HG02763 (cell line): ENCODE data around the gene NANOS2.

Experiments
- ATAC-seq: cut with Tn5 transposase; IDR thresholded peaks from one replicate; pipeline ENCODE4 v1.9.1; 2021; ENCODE audit warnings: mild to moderate bottlenecking, moderate library complexity; ENCODE audit not compliant: unreplicated experiment

Gene NANOS2

GRCh38 chr19:45929247-45929646, 14.7 kb upstream of the NANOS2 start:
- no peak for ATAC-seq

- peak; percentile 78 for ATAC-seq
These were observed 13.1 kb upstream of the NANOS2 start for GRCh38 chr19:45927565-45928261.

- no peak for ATAC-seq
These were observed 10.4 kb upstream of the NANOS2 start for GRCh38 chr19:45924891-45925447.

- ATAC-seq = no peak
These were observed 7.7 kb upstream of the NANOS2 start for GRCh38 chr19:45922281-45922680.

- ATAC-seq = no peak
These were observed 5.9 kb upstream of the NANOS2 start for GRCh38 chr19:45920458-45920857.

GRCh38 chr19:45919678-45920077, 5.1 kb upstream of the NANOS2 start:
- ATAC-seq = no peak

DNA sequence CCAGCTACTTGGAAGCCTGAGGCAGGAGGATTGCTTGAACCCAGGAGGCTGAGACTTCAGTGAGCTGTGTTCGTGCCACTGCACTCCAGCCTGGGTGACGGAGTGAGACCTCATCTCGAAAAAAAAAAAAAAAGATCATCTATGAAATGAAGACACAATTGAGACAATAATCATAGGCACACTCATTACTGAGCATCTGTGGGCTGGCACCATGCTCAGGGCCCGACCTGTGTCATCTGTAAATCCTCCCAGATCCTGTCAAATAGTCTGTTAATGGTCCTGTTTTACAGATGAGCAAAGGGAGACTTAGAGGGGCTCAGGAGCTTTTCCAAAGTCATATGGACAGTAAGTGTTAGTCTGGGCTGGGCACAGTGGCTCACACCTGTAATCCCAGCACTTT, 4.1 kb upstream of the NANOS2 start:
- ATAC-seq = no peak

GRCh38 chr19:45917421-45918091, 3.0 kb upstream of the NANOS2 start:
- no peak for ATAC-seq

DNA sequence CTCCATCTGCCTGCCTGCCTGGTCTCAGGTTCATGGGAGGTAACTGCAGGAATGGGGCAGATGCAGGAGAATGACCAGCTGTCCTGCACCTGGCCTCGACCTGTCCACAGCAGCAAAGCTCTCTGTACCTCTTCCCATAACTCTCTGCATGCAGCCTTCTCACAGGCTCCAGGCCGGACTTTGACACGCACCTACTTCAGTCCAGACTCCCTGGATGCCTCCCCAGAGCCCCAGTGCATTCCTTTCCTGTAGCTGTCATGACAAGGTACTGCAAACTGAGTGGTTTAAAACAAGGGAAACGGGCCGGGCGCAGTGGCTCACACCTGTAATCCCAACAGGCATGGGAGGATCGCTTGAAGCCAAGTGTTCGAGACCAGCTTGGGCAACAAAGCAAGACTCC, 3.3 kb downstream of the NANOS2 start:
- ATAC-seq = no peak

GRCh38 chr19:45908956-45909355, 5.6 kb downstream of the NANOS2 start:
- ATAC-seq = no peak

GRCh38 chr19:45906221-45906620, 8.4 kb downstream of the NANOS2 start:
- no peak for ATAC-seq

DNA sequence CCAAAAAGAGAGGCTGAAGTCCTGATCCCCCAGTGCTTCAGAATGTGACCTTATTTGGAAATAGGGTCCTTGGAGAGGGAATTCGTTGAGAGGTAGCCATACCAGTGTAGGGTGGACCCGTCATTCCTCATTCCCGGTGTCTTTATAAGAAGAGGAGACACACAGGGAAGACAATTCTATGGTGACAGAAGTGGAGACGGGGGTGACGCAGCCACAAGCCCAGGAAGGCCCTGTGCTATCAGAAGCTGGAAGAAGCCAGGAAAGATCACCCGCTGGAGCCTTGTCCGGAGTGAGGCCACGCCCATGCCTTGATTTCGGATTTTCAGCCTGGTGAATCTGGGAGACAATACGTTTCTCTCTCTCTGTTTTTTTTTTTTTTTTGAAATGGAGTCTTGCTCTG, 9.6 kb downstream of the NANOS2 start:
- ATAC-seq = no peak

GRCh38 chr19:45902651-45903625, 11.6 kb downstream of the NANOS2 start:
- ATAC-seq = peak; percentile 87

DNA sequence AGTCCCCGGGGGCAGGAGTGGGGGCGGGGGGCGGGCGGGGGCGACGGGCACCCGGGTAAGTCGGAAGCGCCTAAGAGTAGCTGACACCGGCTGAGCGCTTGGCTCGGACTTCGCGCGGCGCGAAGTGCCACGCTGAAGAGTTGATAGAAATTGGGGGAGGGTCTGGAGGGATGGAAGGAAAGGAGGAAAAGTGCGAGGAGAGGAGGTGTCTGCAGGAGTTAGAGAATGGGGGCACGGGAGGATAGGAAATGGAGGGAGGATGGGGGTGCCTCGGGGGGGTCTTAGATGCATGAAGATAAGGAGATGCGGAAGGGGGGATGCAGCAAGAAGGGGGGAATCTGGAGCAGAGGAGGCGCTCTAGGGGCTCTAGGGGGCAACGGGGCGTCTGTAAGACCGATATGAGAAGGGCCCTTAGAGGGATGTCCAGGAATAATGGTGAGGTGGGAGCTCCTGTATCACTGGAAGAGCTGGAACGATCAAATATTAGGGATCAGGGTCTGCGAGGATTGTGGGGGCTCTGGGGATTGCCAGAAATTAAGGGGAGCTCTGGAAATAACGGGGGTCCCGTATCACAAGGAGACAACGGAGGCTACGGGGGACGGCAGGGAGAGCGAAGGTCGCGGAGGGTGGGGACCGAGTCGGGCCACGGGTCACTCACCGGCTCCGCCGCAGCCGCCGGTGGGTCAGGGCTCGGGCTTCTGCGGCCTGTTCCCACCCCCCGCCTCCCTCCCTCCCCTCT, 12.5 kb downstream of the NANOS2 start, which contains the start of gene MYPOP:
Gene MYPOP, minus strand, starts transcription at position 702 of the 739 bp plus-strand sequence. CDS start 840 bp downstream, outside the sequence.
- no peak for ATAC-seq

- no peak for ATAC-seq
These were observed 13.1 kb downstream of the NANOS2 start for GRCh38 chr19:45901432-45901911.

GRCh38 chr19:45900738-45901431, 13.7 kb downstream of the NANOS2 start:
- no peak for ATAC-seq

DNA sequence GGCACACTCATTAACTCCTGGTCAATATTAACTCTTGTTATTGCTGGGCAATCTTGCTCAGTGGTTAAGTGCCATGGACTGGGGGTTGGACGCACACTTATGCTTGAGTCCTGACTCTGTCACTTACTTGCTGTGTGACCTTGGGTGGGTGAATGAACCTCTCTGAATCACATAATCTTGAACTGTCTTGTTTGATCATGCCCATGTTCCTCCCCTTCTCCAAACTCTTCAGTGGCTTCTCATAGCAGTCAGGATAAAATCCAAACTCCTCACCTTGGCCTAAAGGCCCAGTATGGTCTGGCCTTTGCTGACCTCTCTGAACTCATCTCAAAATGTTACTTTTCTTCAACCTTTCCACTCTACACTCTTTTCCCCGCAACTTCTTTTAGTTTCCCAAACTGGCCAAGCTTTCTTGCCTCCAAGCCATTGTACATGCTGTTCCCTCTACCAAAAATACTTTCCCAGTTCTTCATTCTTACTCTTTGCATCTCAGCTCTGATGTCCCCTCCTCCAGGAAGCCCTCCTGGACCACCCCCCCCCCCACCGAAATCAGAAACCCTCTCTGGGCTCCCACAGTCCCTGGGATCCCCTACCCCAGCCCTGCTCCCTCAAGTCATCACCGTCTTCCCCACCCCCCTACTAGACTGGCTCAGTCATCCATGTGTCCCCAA, 14.5 kb downstream of the NANOS2 start:
- ATAC-seq = no peak

GRCh38 chr19:45899253-45899652, 15.3 kb downstream of the NANOS2 start:
- no peak for ATAC-seq

DNA sequence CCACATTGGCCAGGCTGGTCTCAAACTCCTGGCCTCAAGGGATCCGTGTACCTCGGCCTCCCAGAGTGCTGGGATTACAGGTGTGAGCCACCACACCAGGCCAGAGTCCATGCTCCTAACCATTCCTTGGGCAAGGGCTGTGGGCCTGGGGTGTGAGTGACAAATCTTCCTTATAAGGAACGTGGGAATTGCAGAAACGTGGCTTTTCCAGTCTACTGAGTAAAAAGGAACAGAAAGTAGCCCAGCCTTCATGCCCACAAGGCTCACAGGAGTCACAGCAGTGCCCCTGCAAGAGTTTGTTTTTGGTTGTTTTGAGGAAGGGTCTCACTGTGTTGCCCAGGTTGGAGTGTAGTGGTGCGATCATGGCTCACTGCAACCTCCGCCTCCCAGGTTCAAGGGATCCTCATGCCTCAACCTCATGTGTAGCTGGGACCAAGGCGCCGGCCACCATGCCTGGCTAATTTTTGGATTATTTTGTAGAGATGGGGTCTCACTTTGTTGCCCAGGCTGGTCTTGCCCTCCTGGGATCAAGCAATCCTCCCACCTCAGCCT, 17.2 kb downstream of the NANOS2 start:
- no peak for ATAC-seq
